GM12878 (cell line): Measurements from ENCODE around the gene GMIP. TPM values are rescaled to one million over a fixed set of nuclear protein-coding genes. Genes with fewer than 3 reads are reported as not detected.
A peak's percentile ranks its signal among the peaks of the same experiment; 100 is the strongest.

Source experiments
- ATAC-seq: fragments of 200-7000 bp; cut with Tn5 transposase; 3 replicates; pipeline ENCODE4 v1.9.1; 2020; ENCODE audit warnings: mild to moderate bottlenecking, moderate library complexity
- BruUV-seq: library from RNA; stranded (reverse); fragments of 400-500 nt; replicated peaks from 2 replicates; lab custom pipeline; 2021; lab: Mats Ljungman, UMichigan
- CTCF ChIA-PET: fragments of 300-600 bp; sonication (Branson Sonifier 250); formaldehyde crosslinking; extraction: SDS; loops from one replicate; lab custom pipeline; 2021; ENCODE audit warnings: inconsistent platforms; lab: Yijun Ruan, JAX
- POLR2A ChIA-PET: fragments of 350-600 bp; formaldehyde crosslinking; extraction: SDS; loops from one replicate; lab custom pipeline; 2021; ENCODE audit warnings: inconsistent platforms; lab: Charles Lee
- RAD21 ChIA-PET: fragments of 300-600 bp; sonication (Branson Sonifier 250); formaldehyde crosslinking; loops from one replicate; lab custom pipeline; 2023; ENCODE audit warnings: antibody characterized with exemption; ENCODE audit not compliant: unreplicated experiment; lab: Charles Lee
- SMC1A ChIA-PET: fragments of 300-600 bp; sonication (Branson Sonifier 250); formaldehyde crosslinking; loops from one replicate; lab custom pipeline; 2023; ENCODE audit not compliant: unreplicated experiment, uncharacterized antibody; lab: Charles Lee
- DNase-seq: peaks from one replicate; pipeline ENCODE4 v3.0.0-alpha.2; 2011; ENCODE audit warnings: low read depth, low spot score
- FAIRE-seq: peaks from 3 replicates; lab custom pipeline; 2011; peaks lifted over from hg19 to GRCh38; lab: Jason Lieb, UNC
- H2AFZ ChIP-seq: 2 replicates; pipeline ENCODE4 v1.6.0; 2011; ENCODE audit warnings: low read depth, low read length, control low read depth; ENCODE audit not compliant: control insufficient read depth
- H3K27ac ChIP-seq: 2 replicates; pipeline ENCODE4 v1.5.1; 2011; ENCODE audit warnings: control low read depth; ENCODE audit not compliant: control insufficient read depth, insufficient read depth
- H3K27me3 ChIP-seq, 2 experiments: replicated peaks in 1 of 2; 2 replicates each; pipeline versions ENCODE4 v1.6.0 to v1.6.1; 2011; ENCODE audit warnings: low read length in 1 of 2; ENCODE audit not compliant: control insufficient read depth in 2 of 2, insufficient read depth in 2 of 2
- H3K36me3 ChIP-seq, 2 experiments: 2 replicates each; pipeline ENCODE4 v1.5.1; 2011; ENCODE audit warnings: low read length in 1 of 2; ENCODE audit not compliant: control insufficient read depth in 2 of 2, insufficient read depth in 2 of 2
- H3K4me1 ChIP-seq: 2 replicates; pipeline ENCODE4 v1.6.1; 2011; ENCODE audit warnings: mild to moderate bottlenecking, low read length, moderate library complexity, mixed read lengths; ENCODE audit not compliant: control insufficient read depth, insufficient read depth
- H3K4me2 ChIP-seq: 2 replicates; pipeline ENCODE4 v1.6.0; 2011; ENCODE audit warnings: control low read depth; ENCODE audit not compliant: control insufficient read depth, insufficient read depth
- H3K4me3 ChIP-seq: fragments of 200-600 bp; sonication (generic); 2 replicates; pipeline ENCODE4 v1.5.1; 2016
- H3K79me2 ChIP-seq: 2 replicates; pipeline ENCODE4 v1.6.0; 2011; ENCODE audit warnings: low read length; ENCODE audit not compliant: control insufficient read depth, insufficient read depth
- H3K9ac ChIP-seq: 2 replicates; pipeline ENCODE4 v1.8.0; 2011; ENCODE audit warnings: low read length, control low read depth, mixed read lengths; ENCODE audit not compliant: control insufficient read depth, insufficient read depth
- H3K9me3 ChIP-seq: replicated peaks from 3 replicates; pipeline ENCODE4 v1.5.1; 2011; ENCODE audit warnings: mild to moderate bottlenecking, low read length; ENCODE audit not compliant: control insufficient read depth, insufficient read depth
- H4K20me1 ChIP-seq: 2 replicates; pipeline ENCODE4 v1.6.0; 2011; ENCODE audit not compliant: control insufficient read depth, insufficient read depth
- NRF1 ChIP-seq: conservative IDR thresholded peaks from 2 replicates; pipeline ENCODE4 v1.6.1; 2011; ENCODE audit warnings: mild to moderate bottlenecking, low read depth, low read length, improper control_type of control experiment
- POLR2A ChIP-seq: IDR thresholded peaks from 2 replicates; pipeline ENCODE4 v1.6.1; 2011; ENCODE audit warnings: low read depth, mild to moderate bottlenecking, low read length
- POLR2AphosphoS5 ChIP-seq: IDR thresholded peaks from 2 replicates; pipeline ENCODE4 v1.6.1; 2011; ENCODE audit warnings: mild to moderate bottlenecking, low read length, inconsistent platforms
- RAD21 ChIP-seq: IDR thresholded peaks from 2 replicates; pipeline ENCODE4 v1.6.1; 2011; ENCODE audit warnings: mild to moderate bottlenecking, low read depth, low read length, moderate library complexity; ENCODE audit not compliant: insufficient read depth
- SIX5 ChIP-seq: IDR thresholded peaks from 2 replicates; pipeline ENCODE4 v1.6.1; 2011; ENCODE audit warnings: mild to moderate bottlenecking, low read depth, low read length, moderate library complexity; ENCODE audit not compliant: severe bottlenecking
- TCF7 ChIP-seq: IDR thresholded peaks from 2 replicates; pipeline ENCODE4 v1.6.1; 2014; ENCODE audit warnings: antibody characterized with exemption, borderline replicate concordance
- WGBS: methylation state at CpG from one replicate; pipeline ENCODE4 v1.1.6; 2016; ENCODE audit warnings: low lambda C conversion rate; ENCODE audit not compliant: insufficient replicate concordance, insufficient coverage; ENCODE audit errors: missing lambda C conversion rate; 5-methylcytosine and 5-hydroxymethylcytosine counted together
- in situ Hi-C: fragments of 300-500 bp; cut with MboI; formaldehyde crosslinking; loops from 9 replicates; pipeline ENCODE4 v1.14.3; 2018; ENCODE audit warnings: mixed read lengths
- intact Hi-C: fragments of 100-400 bp; cut with micrococcal nuclease; formaldehyde crosslinking; loops from one replicate; pipeline ENCODE4 v1.14.2; 2022; ENCODE audit not compliant: unreplicated experiment
- polyA plus RNA-seq, 11 experiments: library from polyadenylated mRNA; depleted of rRNA in 4 of 11; unstranded in 6 of 11; stranded (reverse) in 5 of 11; fragments of >200 nt; fragmentation: Nextera tagmentation in 4 of 11; fragmentation: Illumina TruSeq in 1 of 11; extraction: Ambion mirVana in 4 of 11; extraction: Trizol in 1 of 11; gene quantifications; 1 replicate in 1 of 11; 2 replicates in 10 of 11; pipeline versions ENCODE4 v1.2.1 to v1.2.3, GENCODE V29; 2011 to 2016; ENCODE audit warnings: inconsistent platforms in 2 of 11, missing spikeins in 2 of 11, low read depth in 1 of 11
- total RNA-seq, 4 experiments: library from RNA; depleted of rRNA in 3 of 4; stranded (reverse); fragments of >200 nt in 3 of 4; fragmentation: Illumina TruSeq in 1 of 4; extraction: Trizol in 1 of 4; gene quantifications; 2 replicates each; pipeline versions ENCODE4 v1.2.1 to v1.2.3, GENCODE V29; 2013 to 2021

The GMIP gene
- total and polyA plus RNA-seq, 10 of the 15 experiments (the other 5 are each of a cell fraction or from before 2014, with no cell fraction given): 1.5 to 63.5 (median 22.3) TPM

GRCh38 chr19:19637523-19638251, 5.8 kb downstream of the GMIP start:
- no TSS peak for BruUV-seq
- Histone ChIP-seq H3K4me3 (no peak overlapping the region), H3K79me2 (peaks cover 12% of the 10 kb centered on the region), H3K9me3 (no peaks in the 10 kb centered on the region), H3K9ac (no peak overlapping the region), H3K36me3 (peaks cover 29 to 30% of the 10 kb centered on the region in 2 experiments), H3K4me2 (no peak overlapping the region), H3K27me3 (no peaks in the 10 kb centered on the region)
- DNase-seq (no peak), ATAC-seq (no peak), FAIRE-seq (no peak)
- 97% methylated on average over 25 of the region's 53 CpGs for WGBS
- RAD21 ChIA-PET: no interaction called here
- intact Hi-C loops: no loop called here
- POLR2A ChIA-PET: interaction anchor here (0.6 kb wide), 1 partner anchor 481 kb away, joined by 4 read pairs; no protein-coding TSS in a partner anchor
- CTCF ChIA-PET: no interaction called here
- in situ Hi-C loops: no loop called here
- SMC1A ChIA-PET: no interaction called here
- TF ChIP-seq NRF1: no peak
- no peak for TF ChIP-seq RAD21
- peak; percentile 25; the same call in 1 of the 2 replicates for TF ChIP-seq POLR2A
- TF ChIP-seq, all 136 proteins: peak for 1
- H3K4me1 ChIP-seq: no peaks in the 10 kb centered on the region; the same call in 1 of the 2 replicates
- no peak overlapping the region for H2AFZ ChIP-seq
- no peaks in the 10 kb centered on the region; the same call in 1 of the 2 replicates for H4K20me1 ChIP-seq
- H3K27ac ChIP-seq: no peak overlapping the region

- in situ Hi-C loops: no loop called here
- RAD21 ChIA-PET: no interaction called here
- H3K9ac ChIP-seq: no peak overlapping the region
- ATAC-seq: no peak
- no peak for TF ChIP-seq SIX5
- no peak for TF ChIP-seq POLR2AphosphoS5
- no peak for TF ChIP-seq TCF7
- TF ChIP-seq, all 136 proteins: peak for 0
- Histone ChIP-seq H3K79me2 (peaks cover 6% of the 10 kb centered on the region), H2AFZ (no peak overlapping the region), H3K4me1 (no peaks in the 10 kb centered on the region; the same call in 1 of the 2 replicates), H3K36me3 (peaks cover 30 to 33% of the 10 kb centered on the region in 2 experiments), H3K4me2 (no peak overlapping the region), H4K20me1 (no peaks in the 10 kb centered on the region; the same call in 1 of the 2 replicates), H3K4me3 (no peak overlapping the region), H3K27ac (no peak overlapping the region), H3K27me3 (no peaks in the 10 kb centered on the region), H3K9me3 (no peaks in the 10 kb centered on the region)
- intact Hi-C loops: no loop called here
- BruUV-seq: no TSS peak
- WGBS: 98% methylated on average over 18 of the region's 27 CpGs
- POLR2A ChIA-PET: interaction anchor here (0.6 to 1.2 kb wide), 2 partner anchors 20 to 59 kb away, joined by 3 read pairs; no protein-coding TSS in a partner anchor
- no peak for FAIRE-seq
- SMC1A ChIA-PET: no interaction called here
- no peak for DNase-seq
- CTCF ChIA-PET: no interaction called here
Measured at GRCh38 chr19:19637186-19637522, 6.3 kb downstream of the GMIP start.
